Erythroblast (primary cell): ENCODE data around the gene GRK4.

Source experiments
- GATA1 ChIP-seq: IDR thresholded peaks from 2 replicates; pipeline ENCODE4 v1.6.1; 2011; ENCODE audit warnings: low read depth, mild to moderate bottlenecking, control low read depth, low read length, moderate library complexity
- POLR2A ChIP-seq: IDR thresholded peaks from 2 replicates; pipeline ENCODE4 v1.6.1; 2011; ENCODE audit warnings: mild to moderate bottlenecking, low read length

- TF ChIP-seq POLR2A (no peak), GATA1 (no peak)
Observed at GRCh38 chr4:2925496-2925895, 37.9 kb upstream of the GRK4 start.
